Activated CD4-positive, alpha-beta T cell treated with anti-CD3 and anti-CD28 coated beads, Interleukin-2, Interleukin-4, amounts not matched to agents 100 ng/mL and 50 ng/mL, durations not matched to agents 16 hours and 8 hours (primary cell): Measurements from ENCODE around the gene XRCC2.
"Not testable (repeated sequence)": the region's sequence is repeated elsewhere in the genome, so short reads cannot be mapped to it uniquely, and the experiment has no call there.

Experiments
- DNase-seq: peaks from one replicate; pipeline ENCODE4 v3.0.0-alpha.2; 2020; ENCODE audit warnings: low spot score

The XRCC2 gene

GRCh38 chr7:152664636-152665035 lies 11.3 kb downstream of the XRCC2 start:
- DNase-seq = no peak

- DNase-seq = no peak
These were observed 12.0 kb downstream of the XRCC2 start for GRCh38 chr7:152663931-152664330.

DNA sequence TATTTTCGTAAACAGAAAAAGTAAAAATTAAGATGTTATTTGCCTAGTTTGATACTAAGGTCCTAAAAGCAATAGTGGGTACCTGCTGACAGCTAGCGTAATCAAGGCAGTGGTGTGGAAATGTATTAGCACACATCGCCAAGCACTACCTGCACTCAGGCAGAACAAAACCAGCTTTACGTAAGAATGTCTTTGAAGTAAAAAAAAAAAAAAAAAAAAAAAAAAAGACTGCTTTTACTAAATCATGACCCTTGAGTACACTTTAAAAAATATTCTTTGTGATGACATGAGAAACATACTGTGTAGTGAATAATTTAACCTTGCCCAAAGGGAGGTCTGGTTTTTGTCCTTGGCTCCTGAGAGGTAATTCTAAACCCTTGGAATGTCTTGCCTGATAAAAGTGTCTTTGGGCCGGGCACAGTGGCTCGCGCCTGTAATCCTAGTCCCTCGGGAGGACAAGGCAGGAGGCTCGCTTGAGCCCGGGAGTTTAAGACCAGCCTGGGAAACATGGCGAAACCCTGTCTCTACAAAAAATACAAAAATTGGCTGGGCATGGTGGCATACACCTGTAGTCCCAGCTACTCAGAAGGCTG lies 12.7 kb downstream of the XRCC2 start:
- no peak for DNase-seq

- DNase-seq = no peak
These were observed 14.5 kb downstream of the XRCC2 start for GRCh38 chr7:152661479-152661878.

DNA sequence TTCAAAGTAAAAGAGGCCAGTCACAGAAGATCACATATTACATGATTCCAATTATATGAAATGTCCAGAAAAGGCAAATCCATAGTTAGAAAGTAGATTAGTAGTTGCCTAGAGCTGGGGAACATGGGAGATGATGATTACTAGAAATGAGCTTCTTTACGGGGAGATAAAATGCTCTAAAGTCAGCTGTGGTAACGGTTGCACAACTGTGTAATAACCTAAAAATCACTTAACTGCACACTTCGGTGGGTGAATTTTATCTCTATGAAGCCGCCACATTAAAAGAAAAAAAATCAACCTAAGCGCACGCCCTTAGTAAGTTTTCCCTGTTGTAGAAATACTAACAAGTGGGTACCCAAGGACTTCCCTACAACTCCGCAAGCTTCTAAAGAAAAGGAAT lies 15.9 kb downstream of the XRCC2 start:
- DNase-seq = no peak

GRCh38 chr7:152654971-152655370 lies 21.0 kb downstream of the XRCC2 start:
- DNase-seq = no peak

DNA sequence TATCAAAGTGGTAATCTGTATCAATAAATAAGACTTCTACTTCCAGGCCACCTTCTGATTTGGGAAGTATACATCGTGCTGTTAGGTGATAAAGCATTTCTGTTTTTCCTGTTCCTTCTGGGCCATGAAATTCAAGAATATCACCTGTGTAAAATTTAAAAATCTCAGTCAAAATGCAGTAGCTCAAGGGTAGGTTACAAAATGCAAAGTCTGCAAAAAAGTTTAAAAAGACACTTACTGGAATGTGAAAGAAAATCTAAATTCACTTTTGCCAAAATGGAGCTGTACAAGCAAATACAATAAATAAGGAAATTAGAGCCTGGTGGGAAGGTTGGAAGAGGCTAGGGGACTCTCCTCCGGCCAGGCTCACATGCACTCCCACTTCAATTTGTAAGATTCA lies 26.7 kb downstream of the XRCC2 start:
- no peak for DNase-seq

DNA sequence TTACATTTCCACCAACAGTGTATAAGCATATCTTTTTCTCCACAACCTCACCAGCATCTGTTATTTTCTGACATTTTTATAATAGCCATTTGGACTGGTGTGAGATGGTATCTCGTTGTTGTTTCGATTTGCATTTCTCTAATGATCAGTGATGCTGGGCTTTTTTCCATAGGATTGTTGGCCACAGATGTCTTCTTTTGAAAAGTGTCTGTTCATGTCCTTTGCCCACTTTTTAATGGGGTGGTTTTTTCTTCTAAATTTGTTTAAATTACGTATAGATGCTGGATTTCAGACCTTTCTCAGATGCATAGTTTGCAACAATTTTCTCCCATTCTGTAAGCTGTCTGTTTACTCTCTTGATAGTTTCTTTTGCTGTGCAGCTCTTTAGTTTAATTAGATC lies 28.9 kb downstream of the XRCC2 start:
- no peak for DNase-seq

GRCh38 chr7:152646579-152646978 lies 29.4 kb downstream of the XRCC2 start:
- not testable (repeated sequence) for DNase-seq

DNA sequence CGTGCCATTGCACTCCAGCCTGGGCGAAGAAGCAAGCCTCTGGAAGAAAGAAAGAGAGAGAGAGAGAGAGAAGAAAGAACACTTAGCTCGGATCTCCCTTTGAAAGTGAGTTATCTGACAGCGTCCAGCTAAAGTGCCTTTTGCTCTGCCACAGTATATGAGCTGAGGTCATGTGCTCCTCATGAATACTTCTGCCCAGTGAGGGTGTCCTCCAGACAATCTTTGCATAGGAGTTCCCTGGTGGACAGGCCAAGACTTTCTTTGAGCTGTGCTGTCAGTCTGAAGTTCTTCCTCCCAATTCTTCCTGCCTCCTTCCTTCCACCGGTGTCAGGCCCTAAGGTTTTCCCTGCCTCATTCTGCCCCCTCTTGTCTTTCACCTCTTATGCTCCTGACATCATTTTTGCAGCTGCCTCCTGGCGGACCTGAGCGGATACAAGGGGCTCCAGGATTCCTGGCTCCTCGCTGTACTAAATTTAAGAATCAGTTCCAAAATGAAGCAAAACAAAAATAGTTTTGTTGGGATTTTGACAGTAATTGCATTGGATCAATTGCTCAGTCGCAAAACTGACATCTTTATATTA lies 31.9 kb downstream of the XRCC2 start:
- DNase-seq = no peak

GRCh38 chr7:152641384-152641783 lies 34.6 kb downstream of the XRCC2 start:
- no peak for DNase-seq

DNA sequence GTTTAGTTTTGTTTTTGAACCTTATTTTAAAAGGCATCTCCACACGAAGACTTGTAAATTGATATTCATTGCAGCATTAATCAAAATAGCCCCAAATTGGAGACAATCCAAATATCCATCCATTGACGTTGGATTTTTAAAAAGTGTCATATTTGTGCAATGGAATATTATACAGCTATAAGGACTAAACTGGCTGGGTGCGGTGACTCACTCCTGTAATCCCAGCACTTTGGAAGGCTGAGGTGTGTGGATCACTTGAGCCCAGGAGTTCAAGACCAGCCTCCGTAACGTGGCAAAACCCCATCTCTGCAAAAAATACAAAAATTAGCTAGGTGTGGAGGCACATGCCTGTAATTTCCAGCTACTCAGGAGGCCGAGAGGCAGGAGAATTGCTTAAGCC lies 35.1 kb downstream of the XRCC2 start:
- no peak for DNase-seq

GRCh38 chr7:152637920-152638580 lies 37.9 kb downstream of the XRCC2 start:
- no peak for DNase-seq

- no peak for DNase-seq
These were observed 38.8 kb downstream of the XRCC2 start for GRCh38 chr7:152637161-152637560.

DNA sequence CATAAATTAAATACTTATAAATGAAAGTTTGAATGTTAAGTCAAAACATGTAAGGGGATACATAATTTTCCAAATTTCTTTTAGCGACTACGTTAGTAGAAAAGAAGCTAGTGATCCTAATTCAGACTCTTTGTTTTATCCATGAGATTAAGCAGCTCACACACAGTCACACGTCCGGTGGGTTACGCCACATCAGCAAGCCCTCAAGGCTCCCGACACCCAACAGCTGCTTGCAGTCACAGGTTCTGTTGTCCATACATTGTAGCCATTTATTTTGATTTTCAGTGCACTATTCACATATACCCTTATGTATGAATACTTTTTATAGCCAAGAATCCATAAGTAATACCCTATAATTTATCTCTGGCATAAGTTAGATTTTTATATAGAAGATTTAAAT lies 39.5 kb downstream of the XRCC2 start:
- DNase-seq = no peak

GRCh38 chr7:152633504-152633903 lies 42.4 kb downstream of the XRCC2 start:
- DNase-seq = no peak

- DNase-seq = no peak
These were observed 42.9 kb downstream of the XRCC2 start for GRCh38 chr7:152633072-152633471.

DNA sequence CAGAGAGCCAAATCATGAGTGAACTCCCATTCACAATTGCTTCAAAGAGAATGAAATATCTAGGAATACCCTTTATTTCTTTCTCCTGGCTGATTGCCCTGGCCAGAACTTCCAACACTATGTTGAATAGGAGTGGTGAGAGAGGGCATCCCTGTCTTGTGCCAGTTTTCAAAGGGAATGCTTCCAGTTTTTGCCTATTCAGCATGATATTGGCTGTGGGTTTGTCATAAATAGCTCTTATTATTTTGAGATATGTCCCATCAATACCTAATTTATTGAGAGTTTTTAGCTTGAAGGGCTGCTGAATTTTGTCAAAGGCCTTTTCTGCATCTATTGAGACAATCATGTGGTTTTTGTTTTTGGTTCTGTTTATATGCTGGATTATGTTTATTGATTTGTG lies 47.2 kb downstream of the XRCC2 start:
- not testable (repeated sequence) for DNase-seq

GRCh38 chr7:152624228-152624627 lies 51.7 kb downstream of the XRCC2 start:
- DNase-seq = no peak

DNA sequence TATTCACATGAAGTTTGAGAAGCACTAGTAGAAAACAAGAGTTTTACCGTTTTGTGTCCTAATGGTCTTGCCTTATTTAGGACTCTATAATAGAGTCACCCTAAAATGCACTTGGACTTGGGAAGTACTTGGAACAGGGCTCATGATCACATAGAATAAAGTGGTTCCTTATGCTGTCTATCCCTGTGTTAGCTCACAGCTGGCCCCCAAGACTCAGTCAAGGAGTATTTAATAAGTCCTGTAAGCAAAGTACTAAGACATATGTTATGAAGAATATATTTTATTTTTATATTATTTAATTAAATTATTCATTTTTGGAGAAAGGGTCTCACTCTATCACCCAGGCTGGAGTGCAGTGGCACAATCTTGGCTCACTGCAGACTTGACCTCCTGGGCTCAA lies 54.5 kb downstream of the XRCC2 start:
- no peak for DNase-seq

- no peak for DNase-seq
These were observed 56.8 kb downstream of the XRCC2 start for GRCh38 chr7:152619027-152619739.

DNA sequence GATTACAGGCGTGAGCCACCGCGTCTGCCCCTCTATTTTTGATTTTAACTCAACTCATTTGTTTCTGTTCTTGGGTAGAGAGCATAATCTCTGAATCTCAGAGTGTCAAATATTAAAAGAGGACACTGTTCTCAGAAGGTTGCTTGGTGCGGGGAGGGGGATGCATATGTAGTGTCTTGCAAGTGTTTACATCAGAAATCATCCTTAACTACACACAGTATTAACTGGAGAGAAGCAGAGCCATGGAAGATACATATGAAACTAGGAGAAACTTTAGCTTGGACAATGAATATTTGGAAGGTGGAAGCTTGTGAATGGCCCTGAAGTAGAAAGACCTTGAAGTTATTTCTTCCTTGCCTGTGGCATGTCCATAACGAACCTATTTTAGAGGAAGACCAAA lies 57.5 kb downstream of the XRCC2 start:
- DNase-seq = no peak

GRCh38 chr7:152617056-152617455 lies 58.9 kb downstream of the XRCC2 start:
- no peak for DNase-seq
